Neural cell (in vitro differentiated cells): ENCODE data around the gene EMC7.

Experiments used
- POLR2AphosphoS5 ChIP-seq: IDR thresholded peaks from 2 replicates; pipeline ENCODE4 v1.6.1; 2012
- TF ChIP-seq, protein P1 (sequence below): fragments of 450-650 bp; IDR thresholded peaks from 2 replicates; pipeline ENCODE4 v1.5.1; 2014; ENCODE audit warnings: antibody characterized with exemption, mild to moderate bottlenecking, moderate library complexity; ENCODE audit not compliant: poor library complexity, severe bottlenecking
- TF ChIP-seq, protein P2 (sequence below): IDR thresholded peaks from 2 replicates; pipeline ENCODE4 v1.6.1; 2012; ENCODE audit warnings: borderline replicate concordance

DNA sequence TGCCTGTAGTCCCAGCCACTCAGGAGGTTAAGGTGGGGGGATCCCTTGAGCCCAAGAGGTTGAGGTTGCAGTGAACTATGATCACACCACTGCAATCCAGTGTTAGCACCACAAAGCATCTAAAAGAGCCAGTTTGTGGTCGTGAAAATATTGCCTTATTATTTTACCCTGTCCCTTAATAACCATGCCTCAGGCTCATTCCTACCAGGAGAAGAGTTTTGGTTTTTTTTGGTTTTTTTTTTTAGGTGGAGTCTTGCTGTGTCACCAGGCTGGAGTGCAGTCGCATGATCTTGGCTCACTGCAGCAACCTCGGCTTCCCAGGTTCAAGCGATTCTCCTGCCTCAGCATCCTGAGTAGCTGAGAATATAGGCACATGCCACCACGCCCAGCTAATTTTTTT lies 44.8 kb downstream of the EMC7 start:
- TF ChIP-seq, protein P1, sequence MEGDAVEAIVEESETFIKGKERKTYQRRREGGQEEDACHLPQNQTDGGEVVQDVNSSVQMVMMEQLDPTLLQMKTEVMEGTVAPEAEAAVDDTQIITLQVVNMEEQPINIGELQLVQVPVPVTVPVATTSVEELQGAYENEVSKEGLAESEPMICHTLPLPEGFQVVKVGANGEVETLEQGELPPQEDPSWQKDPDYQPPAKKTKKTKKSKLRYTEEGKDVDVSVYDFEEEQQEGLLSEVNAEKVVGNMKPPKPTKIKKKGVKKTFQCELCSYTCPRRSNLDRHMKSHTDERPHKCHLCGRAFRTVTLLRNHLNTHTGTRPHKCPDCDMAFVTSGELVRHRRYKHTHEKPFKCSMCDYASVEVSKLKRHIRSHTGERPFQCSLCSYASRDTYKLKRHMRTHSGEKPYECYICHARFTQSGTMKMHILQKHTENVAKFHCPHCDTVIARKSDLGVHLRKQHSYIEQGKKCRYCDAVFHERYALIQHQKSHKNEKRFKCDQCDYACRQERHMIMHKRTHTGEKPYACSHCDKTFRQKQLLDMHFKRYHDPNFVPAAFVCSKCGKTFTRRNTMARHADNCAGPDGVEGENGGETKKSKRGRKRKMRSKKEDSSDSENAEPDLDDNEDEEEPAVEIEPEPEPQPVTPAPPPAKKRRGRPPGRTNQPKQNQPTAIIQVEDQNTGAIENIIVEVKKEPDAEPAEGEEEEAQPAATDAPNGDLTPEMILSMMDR: no peak
- no peak for TF ChIP-seq POLR2AphosphoS5
- TF ChIP-seq, protein P2, sequence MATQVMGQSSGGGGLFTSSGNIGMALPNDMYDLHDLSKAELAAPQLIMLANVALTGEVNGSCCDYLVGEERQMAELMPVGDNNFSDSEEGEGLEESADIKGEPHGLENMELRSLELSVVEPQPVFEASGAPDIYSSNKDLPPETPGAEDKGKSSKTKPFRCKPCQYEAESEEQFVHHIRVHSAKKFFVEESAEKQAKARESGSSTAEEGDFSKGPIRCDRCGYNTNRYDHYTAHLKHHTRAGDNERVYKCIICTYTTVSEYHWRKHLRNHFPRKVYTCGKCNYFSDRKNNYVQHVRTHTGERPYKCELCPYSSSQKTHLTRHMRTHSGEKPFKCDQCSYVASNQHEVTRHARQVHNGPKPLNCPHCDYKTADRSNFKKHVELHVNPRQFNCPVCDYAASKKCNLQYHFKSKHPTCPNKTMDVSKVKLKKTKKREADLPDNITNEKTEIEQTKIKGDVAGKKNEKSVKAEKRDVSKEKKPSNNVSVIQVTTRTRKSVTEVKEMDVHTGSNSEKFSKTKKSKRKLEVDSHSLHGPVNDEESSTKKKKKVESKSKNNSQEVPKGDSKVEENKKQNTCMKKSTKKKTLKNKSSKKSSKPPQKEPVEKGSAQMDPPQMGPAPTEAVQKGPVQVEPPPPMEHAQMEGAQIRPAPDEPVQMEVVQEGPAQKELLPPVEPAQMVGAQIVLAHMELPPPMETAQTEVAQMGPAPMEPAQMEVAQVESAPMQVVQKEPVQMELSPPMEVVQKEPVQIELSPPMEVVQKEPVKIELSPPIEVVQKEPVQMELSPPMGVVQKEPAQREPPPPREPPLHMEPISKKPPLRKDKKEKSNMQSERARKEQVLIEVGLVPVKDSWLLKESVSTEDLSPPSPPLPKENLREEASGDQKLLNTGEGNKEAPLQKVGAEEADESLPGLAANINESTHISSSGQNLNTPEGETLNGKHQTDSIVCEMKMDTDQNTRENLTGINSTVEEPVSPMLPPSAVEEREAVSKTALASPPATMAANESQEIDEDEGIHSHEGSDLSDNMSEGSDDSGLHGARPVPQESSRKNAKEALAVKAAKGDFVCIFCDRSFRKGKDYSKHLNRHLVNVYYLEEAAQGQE: no peak
